ENCODE measurements around the gene GAREM2. TPM values are rescaled to one million over a fixed set of nuclear protein-coding genes. Genes with fewer than 3 reads are reported as not detected.

GAREM2 gene
- total RNA-seq, 2 donors from 2014 or later = 1.6 TPM

DNA sequence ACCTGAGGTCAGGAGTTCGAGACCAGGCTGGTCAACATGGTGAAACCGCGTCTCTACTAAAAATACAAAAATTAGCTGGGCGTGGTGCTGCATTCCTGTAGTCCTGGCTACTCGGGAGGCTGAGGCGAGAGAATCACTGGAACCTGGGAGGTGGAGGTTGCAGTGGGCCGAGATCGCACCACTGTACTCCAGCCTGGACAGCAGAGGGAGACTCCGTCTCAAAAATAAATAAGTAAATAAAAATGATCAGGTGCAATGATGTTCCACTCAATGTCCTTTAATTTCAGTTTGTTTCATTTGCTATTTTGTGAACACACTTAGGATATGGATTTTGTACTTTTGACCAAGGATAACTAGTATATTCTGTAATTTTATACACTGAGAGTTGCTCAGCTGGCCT lies 62.2 kb downstream of the GAREM2 start:
- Histone ChIP-seq H3K9me3 (no peaks in the 10 kb centered on the region), H3K4me3 (no peak overlapping the region), H3K4me1 (peaks cover 24% of the 10 kb centered on the region), H3K36me3 (replicated peaks in 1 of 2; ENCODE audit: insufficient read depth in 1 of 2, low read depth in 2 of 2) (peaks cover 21% of the 10 kb centered on the region in 2 donors), H3K27me3 (no peaks in the 10 kb centered on the region), H3K27ac (no peak overlapping the region)
- intact Hi-C loops (cut with DNase I) = loop anchor here (10.0 kb wide), 1 partner anchor 50 kb away; no protein-coding TSS in a partner anchor
- DNase-seq (peak in 2 of 4 donors; percentile 16 to 29), ATAC-seq (no peak)
- 88 to 91% methylated on average over 9 of the region's 9 CpGs for WGBS, 2 donors
- TF ChIP-seq, protein P1, sequence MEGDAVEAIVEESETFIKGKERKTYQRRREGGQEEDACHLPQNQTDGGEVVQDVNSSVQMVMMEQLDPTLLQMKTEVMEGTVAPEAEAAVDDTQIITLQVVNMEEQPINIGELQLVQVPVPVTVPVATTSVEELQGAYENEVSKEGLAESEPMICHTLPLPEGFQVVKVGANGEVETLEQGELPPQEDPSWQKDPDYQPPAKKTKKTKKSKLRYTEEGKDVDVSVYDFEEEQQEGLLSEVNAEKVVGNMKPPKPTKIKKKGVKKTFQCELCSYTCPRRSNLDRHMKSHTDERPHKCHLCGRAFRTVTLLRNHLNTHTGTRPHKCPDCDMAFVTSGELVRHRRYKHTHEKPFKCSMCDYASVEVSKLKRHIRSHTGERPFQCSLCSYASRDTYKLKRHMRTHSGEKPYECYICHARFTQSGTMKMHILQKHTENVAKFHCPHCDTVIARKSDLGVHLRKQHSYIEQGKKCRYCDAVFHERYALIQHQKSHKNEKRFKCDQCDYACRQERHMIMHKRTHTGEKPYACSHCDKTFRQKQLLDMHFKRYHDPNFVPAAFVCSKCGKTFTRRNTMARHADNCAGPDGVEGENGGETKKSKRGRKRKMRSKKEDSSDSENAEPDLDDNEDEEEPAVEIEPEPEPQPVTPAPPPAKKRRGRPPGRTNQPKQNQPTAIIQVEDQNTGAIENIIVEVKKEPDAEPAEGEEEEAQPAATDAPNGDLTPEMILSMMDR (IDR thresholded peaks at IDR 0.05) = peak in 5 of 7 experiments; percentile 23 to 55 (median 46)
- TF ChIP-seq POLR2A (IDR thresholded peaks at IDR 0.05) = no peak

DNA sequence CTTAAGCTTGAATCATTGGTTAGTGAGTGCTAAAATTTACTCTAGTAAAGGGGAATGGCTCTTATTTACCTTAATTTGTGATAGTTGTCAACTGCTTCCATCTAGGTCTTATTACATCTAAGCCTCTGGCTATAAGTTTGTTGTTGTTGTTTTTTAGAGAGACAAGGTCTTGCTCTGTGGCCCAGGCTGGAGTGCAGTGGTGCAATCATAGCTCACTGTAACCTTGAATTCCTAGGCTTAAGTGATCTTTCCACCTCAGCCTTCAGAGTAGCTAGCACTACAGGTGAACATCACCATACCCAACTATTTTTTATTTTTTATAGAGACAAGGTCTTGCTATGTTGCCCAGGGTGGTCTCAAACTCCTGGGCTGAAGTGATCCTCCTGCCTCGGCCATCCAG lies 65.0 kb downstream of the GAREM2 start:
- intact Hi-C loops (cut with DNase I) = loop anchor here (10.0 kb wide), 1 partner anchor 47 kb away; no protein-coding TSS in a partner anchor
- H3K27ac ChIP-seq = peak overlapping the region in 3 of 4 donors; percentile 15 to 51 (median 15)
- TF ChIP-seq, protein P1 (IDR thresholded peaks at IDR 0.05) = no peak
- no peak for TF ChIP-seq POLR2A (IDR thresholded peaks at IDR 0.05)
- no peaks in the 10 kb centered on the region for H3K9me3 ChIP-seq
- no peak for DNase-seq
- H3K27me3 ChIP-seq = no peaks in the 10 kb centered on the region
- H3K4me3 ChIP-seq = no peak overlapping the region
- H3K36me3 ChIP-seq (replicated peaks in 1 of 2; ENCODE audit: insufficient read depth in 1 of 2, low read depth in 2 of 2) = peaks cover 14 to 21% of the 10 kb centered on the region in 2 donors
- ATAC-seq = no peak
- 69 to 85% methylated on average over 1 of the region's 1 CpG for WGBS, 2 donors
- H3K4me1 ChIP-seq = peaks cover 52% of the 10 kb centered on the region

GRCh38 chr2:26238311-26238958 lies 65.5 kb downstream of the GAREM2 start:
- DNase-seq (peak in 3 of 4 donors; percentile 43 to 55 (median 48)), ATAC-seq (no peak)
- peak overlapping the region; percentile 15 to 51 (median 24) for H3K27ac ChIP-seq
- intact Hi-C loops (cut with DNase I) = loop anchor here (10.0 kb wide), 1 partner anchor 46 kb away; no protein-coding TSS in a partner anchor
- no peaks in the 10 kb centered on the region for H3K27me3 ChIP-seq
- H3K36me3 ChIP-seq (replicated peaks in 1 of 2; ENCODE audit: insufficient read depth in 1 of 2, low read depth in 2 of 2) = peaks cover 12 to 16% of the 10 kb centered on the region in 2 donors
- no peak overlapping the region for H3K4me3 ChIP-seq
- H3K4me1 ChIP-seq = peaks cover 53% of the 10 kb centered on the region
- no peaks in the 10 kb centered on the region for H3K9me3 ChIP-seq
- 60% methylated on average over 4 of the region's 4 CpGs for WGBS, 2 donors
- TF ChIP-seq, protein P1 (IDR thresholded peaks at IDR 0.05) = no peak
- no peak for TF ChIP-seq POLR2A (IDR thresholded peaks at IDR 0.05)

Other genes starting within 250 kb of the GAREM2 start
- gene KIF3C, start 190.6 kb upstream of the GAREM2 start, total RNA-seq = 1 to 10 TPM in 1 of 2 donors, under 1 TPM in 1; 0.99 to 3.1 TPM
- gene RAB10, start 139.0 kb upstream of the GAREM2 start, total RNA-seq = 100 to 1,000 TPM in 1 of 2 donors, 10 to 100 TPM in 1; 41.5 to 115 TPM
- 100 to 1,000 TPM in 1 of 2 donors, 10 to 100 TPM in 1; 98.3 to 110 TPM for gene HADHA, start 71.5 kb downstream of the GAREM2 start, total RNA-seq
- gene HADHB, start 71.9 kb downstream of the GAREM2 start, total RNA-seq = 100 to 1,000 TPM; 108 to 127 TPM
- 10 to 100 TPM; 10.4 to 31.3 TPM for gene SELENOI, start 173.1 kb downstream of the GAREM2 start, total RNA-seq
- gene ADGRF3, start 173.7 kb downstream of the GAREM2 start, total RNA-seq = not detected
- gene DRC1, start 228.8 kb downstream of the GAREM2 start, total RNA-seq = not detected